AG08395 (cell line): Measurements from ENCODE around the gene AKAP6.
A peak's percentile ranks its signal among the peaks of the same experiment; 100 is the strongest.

Experiments
- DNase-seq: peaks from one replicate; pipeline ENCODE4 v3.0.0; 2012; ENCODE audit warnings: mixed read lengths, low spot score

The AKAP6 gene

DNA sequence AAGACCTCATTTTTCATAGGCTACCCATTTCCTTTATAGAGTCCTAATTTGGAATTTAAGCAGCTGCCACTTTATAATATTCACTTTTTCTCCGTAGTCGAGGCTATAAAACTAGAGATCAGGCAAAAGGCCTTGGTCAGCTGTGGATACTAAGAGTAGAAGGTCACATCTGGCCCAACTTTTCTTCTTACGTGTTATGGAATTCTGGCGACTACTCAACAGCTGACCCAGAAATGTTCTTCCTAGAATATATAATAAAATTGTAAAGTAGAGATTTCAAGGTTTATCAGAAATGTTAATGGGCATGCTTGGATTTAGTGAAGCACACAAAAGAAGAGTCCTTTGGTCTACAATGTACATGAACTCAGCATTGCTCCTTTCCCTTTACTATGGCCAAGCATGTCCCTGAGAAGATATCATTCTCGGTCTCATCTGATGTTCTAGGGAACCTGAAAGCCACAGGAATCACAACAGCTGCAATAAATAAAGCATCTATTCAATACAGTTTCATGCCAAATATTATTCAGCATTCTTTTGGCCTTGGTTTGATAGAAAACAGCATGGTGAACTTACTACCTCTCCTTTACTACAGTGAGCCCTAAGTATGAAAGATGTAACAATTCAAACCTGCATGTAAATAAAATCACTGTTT lies 348.2 kb downstream of the AKAP6 start:
- no peak for DNase-seq

DNA sequence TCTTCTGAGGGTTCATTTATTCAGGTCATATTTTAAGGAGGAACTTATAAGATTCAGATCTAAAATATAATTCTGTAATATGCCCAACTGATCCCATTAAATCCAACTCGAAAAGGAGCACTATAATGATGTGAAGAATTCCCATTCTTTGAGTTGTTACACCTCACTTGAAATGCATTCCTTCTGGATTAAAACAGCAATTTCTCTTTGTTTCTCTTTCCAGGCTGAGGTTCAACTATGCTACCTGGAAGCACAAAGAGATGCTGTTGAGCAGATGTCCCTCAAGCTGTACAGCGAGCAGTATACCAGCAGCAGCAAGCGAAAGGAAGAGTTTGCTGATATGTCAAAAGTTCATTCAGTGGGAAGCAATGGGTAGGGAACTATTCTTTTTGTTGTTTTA lies 349.0 kb downstream of the AKAP6 start:
- no peak for DNase-seq

DNA sequence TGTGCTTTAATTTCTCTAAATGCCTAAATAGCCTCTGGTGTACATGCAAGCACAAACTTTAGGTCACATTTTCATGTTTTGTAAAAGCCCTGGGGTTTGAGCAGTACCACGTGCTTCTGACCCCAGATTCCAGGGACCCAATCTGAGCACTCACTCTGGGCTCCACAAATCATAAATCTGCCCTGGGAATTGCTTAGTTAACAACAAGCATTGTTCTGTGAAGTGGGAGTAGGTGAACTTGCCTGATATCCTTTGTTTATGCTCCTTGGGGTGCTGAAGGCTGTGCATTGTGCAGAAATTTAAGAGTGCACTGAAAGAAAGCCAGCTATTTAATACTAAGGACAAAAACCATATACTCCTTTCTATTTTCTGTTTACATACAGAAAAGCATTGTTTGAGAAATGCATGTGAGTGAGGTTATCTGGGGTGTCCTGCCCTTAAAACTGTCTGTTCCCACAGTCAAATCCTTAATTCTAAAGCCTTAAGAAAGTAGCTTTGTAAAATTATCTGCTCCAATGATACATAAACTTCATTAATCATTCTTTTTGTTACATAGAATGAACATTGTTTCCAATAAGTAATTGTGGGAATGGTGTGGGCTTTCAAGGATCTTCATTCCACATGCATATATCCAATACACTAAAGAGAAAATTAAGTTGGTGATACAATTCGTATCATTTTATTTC lies 351.0 kb downstream of the AKAP6 start:
- DNase-seq, result no peak

DNA sequence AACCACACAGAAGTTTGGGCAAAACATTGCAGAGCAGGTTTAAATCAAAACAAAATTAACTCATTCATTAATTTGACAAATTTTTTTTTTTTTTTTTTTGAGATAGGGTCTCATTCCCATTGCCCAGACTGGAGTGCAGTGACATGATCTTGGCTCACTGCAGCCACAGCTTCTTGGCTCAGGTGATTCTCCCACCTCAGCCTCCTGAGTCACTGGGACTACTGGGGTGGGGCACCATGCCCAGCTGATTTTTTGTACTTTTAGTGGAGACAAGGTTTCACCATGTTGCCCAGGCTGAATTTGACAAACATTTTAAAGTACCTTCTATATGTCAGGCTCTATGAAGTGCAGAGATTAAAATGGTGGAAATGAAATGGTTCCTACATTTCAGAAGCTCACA lies 352.5 kb downstream of the AKAP6 start:
- DNase-seq, result no peak

DNA sequence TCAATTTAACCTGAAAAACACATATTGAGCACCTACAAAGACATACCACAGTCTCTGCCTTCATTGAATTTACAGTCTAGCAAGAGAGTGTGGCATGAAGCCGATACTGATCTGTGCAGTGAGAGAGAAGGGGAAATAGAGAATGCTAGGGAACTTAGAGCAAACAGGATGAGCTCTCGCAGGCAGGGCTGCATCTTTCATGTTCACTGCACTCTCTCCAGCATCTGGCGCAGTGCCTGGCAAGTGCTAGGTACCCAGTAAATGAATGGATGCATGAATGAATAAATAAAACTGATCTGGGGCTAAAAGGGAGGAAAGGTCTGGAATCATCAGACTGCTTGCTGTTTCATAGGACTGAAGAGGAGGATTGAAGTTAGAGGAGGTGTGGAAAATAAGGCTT lies 353.1 kb downstream of the AKAP6 start:
- DNase-seq, result no peak

DNA sequence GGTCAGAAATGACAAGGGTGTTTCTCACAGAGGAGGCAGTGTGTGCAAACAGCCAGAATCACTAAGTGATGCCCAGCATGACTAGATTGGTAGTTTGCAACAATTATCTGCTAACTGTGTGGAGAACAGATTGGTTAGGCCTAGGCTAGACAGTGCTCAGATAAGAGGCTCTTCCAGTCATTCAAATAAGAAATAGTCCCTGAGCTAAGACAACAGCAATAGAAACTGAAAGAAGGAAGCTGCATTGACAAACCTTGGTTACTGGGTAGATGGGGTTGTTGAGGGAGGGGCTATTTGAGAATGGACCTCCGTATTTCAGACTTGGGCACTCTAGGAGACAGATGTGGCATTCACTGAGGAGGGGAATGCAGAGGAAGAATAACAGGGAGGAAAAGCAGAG lies 354.6 kb downstream of the AKAP6 start:
- no peak for DNase-seq

DNA sequence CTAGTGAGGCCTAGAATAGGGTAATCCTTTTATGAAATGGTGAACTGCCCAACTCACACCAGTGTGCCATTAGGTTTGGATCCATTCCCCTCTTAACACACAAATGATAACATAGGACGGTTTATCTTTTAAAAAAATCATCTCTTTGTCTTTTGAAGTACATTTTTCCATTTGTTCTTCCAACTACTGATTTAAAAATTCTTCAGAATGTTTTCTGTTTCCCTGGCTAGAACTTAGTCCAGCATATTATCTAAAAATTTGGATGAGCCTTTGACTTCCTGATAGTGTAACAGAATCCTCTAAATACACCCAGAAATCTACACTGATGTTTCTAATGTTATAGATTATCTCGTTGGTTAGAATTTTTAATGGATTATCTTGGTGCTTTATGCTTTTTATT lies 359.8 kb downstream of the AKAP6 start:
- DNase-seq, result no peak

DNA sequence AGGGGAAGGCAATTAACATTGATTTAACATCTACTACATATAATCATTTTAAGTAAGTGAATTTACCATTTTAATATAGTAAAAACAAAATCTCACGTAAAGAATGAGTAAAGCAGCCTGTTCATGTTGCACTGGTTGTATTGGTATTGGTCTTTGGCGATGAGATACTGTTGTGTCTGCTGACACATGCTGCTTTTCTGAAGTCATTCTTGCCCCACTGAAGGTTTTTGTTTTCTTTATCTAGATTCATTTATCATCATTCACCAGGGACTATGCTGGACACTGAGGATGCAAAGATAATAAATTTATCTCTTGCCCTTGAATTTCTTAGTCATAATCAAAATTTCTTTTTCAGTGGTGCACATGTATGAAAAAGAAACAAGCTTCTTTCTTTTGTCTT lies 363.3 kb downstream of the AKAP6 start:
- no peak for DNase-seq

DNA sequence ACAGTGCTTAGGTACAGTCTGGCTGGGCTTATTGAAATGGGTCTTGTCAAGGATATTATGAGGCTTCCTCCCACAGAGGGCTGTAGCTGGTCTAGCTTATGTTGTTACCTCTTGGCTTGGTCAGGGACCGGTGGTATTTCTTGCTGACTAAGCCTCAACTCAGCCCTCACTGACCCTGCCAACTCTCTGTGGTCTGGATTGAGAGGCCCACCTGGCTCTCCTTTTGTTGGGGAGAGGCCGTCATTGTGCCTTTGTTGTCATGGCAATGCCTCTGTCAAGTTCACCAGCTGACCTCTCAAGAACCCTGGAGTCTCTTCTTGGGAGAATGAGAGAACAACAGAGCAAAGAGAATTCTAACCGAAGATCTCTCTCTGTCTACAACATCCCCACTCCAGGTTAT lies 364.0 kb downstream of the AKAP6 start:
- DNase-seq, result peak; percentile 18

DNA sequence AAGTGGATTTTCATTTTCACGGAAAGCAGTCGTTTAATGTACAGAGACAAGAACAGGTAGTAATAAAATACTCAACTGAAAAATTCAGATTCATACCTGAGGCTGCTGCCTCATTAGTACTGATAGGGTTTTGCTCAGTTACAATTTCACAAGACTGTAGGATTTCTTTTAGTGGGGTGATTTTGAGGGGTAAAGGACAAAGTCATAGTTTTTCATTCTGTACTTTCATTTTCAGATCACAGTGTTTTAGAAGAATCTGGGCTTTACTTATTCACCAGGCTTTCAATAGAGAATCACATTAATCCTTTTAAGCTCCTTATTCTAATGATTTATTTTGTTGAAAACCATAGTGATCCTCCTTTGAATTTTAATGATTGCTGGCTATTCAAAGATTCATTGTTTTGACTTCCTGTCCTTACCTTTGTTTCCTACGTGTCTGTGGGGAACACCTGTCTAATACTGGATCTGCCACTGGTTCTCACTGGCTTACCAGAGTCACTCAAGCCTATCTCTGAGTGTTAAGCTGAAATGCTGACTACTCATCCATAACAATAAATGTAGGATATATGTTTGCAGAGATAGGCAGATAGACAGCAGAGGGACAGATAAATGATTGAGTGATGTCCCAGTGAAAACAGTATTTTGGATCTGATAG lies 365.8 kb downstream of the AKAP6 start:
- DNase-seq, result no peak

DNA sequence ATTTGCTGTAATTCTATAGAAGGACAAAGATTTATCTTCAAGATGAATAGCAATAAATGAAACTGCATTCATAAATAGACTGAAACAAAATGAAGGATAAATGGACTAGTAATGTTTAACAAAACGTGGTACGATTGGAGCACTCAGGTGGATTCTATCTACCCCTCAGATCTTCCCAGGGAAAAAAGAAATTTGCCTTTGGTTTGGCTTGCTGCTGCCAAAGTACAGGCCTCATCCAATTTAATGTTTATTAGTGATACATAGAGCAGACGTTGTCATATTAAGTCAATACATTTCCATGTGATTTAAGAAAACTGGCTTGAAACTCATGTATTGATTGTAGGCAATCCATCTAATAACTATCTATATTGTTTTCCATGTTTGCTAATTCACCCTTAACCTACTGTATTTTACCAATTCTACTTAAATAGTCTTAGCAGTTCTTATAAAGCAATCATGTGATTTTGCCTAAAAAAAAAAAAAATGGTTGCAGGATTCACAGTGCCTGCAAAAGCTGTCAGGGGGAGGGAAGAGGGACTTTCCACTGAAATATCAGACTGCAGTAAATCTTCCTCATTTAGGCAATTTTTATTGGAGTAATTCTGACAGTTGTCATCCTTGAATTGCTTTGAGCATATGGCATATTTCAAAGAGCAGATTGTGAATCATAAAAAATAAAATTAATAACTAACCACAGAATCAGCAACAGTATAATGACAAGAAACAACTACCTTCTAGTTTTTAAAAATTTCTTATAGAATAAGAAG lies 367.4 kb downstream of the AKAP6 start:
- no peak for DNase-seq

DNA sequence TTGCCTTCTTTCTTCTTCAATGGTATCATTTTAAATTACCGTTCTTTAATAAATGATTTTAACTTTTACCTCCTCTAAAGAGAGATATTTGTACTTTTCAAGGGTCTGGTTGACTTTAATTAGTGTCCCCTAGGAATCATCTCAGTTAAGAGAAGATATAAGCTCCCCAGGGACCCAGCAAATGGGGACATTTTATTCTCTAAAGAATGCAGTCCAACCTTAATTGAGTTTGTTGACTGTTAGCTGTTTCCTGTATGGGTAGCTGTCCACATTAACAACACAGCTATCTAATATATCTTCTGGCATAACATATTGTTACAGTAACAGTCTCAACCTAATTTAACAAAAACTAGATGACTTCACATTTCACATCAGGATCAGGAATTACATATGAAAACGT lies 368.0 kb downstream of the AKAP6 start:
- no peak for DNase-seq

DNA sequence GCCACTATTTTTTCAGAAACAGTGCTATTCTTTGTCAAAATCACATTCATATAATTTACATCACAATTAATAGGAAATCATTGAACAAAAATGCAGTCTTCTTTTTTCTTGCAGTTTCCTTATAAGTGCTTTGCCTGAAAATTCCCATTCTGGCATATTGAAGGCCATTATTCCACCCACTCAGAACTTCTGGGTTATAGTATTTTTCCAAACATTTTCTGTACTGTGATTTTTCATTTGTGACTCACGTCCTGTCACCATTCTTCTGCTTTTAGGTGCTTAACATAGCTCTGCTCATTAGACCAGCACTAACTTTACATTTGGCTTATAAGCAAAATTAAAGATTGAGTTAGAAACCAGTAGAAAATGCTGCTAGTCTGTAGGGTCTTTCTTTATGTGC lies 368.6 kb downstream of the AKAP6 start:
- peak; percentile 27 for DNase-seq

DNA sequence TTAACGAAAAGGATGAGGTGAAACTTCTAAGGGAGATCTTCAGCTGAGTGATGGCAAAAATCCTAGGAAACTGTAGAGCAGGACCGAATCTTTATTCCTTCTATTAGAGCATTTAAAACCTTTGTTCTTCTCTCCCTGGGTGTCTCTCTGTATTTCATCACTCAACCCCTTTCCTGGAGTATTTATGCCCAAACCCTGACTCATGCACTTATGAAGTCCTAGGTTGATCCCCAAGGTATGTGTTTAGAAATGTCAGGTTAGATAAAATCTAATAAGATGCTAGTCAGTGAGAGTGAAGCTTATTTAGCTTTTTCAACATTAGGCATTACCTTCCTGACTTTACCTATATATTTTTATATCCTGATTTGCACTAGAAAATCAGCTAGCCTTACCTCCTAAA lies 369.7 kb downstream of the AKAP6 start:
- DNase-seq, result no peak

DNA sequence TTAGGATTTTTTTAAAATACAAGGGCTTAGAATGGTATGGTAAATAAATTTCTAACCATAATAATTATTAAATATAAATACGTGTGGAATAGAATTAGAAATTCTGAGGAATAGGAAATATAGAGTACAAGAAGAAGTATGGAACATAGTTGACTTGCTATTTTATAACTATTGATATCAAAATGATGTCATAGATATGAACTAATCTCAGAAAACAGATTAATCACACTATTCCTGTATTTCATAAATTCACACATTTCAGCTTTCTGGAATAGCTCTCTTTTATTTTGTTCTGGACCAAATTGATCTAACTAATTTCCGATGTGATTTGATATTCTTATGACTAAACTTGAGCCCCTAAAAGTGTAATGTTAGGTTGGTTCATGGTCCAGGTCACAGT lies 372.4 kb downstream of the AKAP6 start:
- DNase-seq, result no peak

DNA sequence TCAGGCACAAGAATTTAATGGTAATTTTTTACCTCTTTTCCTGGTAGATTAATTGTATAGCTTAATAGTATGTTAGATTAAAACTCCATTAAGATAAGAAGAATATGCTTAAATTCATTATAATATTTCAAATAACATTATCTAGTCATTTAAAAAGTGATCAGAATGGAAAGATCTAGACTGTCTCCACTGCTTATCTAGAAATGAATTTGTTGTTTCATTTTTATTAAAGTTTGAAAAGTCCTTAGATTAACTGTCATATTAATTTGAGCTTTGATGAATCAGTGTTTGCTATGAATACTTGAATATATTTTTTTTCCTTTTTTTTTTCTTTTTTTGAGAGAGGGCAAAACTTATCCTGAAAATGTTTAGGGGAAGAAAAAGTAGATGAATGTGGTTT lies 373.0 kb downstream of the AKAP6 start:
- DNase-seq, result no peak

DNA sequence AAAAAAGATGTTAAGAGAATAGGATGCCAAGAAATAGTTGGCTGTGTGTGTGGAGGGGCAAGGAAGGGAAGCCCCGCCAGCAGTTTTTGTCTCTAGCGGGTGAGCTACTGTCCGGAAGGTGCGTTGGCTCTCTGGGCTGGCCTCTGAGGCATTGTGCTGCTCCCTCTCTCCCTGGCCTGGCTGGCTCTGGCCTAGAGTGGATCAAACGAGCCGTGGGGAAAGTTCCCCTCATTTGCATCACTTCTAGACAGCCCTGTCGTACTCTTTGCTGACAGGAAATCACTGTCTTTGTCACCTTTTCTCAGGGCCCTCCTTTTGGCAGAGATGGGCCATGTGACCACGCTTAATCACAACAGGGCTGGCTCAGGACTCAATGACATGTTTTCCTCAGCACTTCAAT lies 373.5 kb downstream of the AKAP6 start:
- peak; percentile 35 for DNase-seq

DNA sequence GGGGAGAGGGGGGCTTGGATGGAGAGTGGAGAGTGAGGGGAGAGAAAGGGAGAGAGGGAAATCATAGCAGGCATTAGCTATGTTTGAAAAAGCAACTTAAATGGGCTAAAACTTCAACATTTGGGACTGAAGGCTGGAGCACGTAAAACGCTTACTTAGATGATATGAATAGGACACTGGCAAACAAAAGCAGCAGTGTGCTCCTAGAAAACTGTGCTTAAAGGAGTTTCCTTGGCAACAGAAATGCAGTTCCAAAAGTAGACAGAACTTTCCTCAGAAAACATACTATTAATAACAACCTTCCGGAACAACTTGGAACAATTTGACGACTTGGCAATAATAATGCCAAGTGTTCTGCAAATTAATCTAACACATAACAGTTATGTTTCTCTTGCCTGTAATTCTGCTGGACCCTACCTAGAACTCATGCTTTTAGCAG lies 374.1 kb downstream of the AKAP6 start:
- peak; percentile 33 for DNase-seq

DNA sequence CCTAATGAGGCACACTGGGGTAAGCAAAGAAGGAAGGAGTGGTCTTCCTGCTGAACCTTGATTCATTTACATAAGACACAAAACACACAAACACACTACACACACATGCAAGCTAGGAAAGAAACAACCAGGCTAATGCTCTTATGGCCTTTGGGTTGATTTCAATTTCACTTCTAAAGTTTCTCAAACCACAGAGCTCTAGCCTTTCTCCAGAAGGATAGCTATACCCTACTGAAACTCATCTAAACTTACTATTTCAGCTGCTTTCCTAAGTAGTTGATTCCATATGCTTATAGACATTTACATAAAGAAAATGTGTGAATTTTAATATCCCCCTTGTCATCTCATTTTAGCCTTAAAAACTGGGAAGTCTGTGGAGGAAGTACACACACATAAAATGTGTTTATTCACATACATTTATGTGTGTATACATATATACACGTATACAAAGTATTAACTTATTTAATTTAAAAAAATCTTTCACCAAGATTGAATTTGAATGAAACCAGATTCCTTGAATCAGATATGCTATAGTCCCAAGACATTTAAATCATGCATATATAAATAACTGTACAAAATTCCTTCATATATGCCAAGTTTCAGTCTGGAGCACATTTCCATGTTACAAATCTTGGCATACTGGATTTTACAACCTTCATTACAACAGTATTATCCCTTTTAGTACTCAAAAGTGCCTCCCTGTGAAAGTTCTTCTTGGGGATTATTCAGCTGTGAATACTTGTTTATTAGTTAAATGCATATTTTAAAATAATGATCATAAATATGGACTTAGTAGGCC lies 377.8 kb downstream of the AKAP6 start:
- no peak for DNase-seq

DNA sequence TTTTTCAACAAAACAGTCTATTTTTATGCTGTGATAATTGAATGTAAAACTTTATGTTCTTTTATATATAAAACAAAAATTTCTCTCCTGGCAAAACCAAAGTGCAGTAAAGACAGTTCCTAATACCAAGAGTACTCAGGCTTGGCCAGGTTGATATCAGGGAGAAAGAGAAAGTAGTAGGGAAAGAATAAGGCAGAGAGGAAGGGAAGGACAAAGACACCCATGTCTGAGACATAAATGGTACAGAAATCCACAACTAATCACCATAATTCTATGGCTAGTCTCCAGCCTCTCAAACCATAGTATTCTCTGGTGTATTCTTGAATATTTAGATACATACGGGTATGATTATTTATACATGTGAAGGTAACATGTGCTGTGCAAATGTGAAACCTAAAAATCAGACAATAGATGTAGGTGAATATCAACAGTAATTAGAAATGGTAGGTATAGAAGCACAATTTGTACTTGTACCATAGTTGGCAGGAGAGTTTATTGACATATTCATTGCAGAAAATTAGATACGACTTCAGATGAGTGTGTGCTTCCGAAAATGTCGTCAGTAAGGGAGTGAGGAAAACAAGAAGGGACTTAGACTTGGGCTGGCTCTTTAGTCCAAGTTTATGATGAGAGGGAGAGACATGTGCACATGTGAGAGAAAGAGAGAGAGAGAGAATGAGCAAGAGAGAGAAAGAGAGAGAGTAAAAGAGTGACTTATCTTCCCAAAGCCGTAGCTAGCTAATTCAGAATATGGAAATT lies 378.8 kb downstream of the AKAP6 start:
- no peak for DNase-seq

DNA sequence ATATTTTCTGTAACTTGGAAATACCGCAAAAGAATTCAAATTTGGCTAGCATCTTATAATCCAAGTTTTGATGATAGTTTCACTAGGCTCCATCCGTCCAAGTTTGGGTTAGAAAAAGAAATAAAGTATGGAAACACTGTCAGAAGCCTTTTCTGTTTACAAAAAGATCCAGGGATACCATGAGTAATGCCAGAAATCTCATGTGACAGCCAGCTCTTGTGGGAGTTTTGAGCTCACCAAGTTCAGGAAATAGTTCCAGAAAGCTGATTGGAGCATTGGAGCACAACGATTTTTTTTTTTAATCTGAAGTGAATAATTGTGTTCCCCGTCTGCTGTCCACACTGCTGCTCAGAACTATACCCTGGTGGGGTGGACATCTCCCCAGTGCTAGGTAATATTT lies 379.9 kb downstream of the AKAP6 start:
- DNase-seq, result peak; percentile 82
